ENCODE measurements around the gene APMAP. TPM values are rescaled to one million over a fixed set of nuclear protein-coding genes. Genes with fewer than 3 reads are reported as not detected.

Gene APMAP
- total and polyA plus RNA-seq, 2 of the 13 experiments (the other 11 are each of a cell fraction or from before 2014, with no cell fraction given): 168 to 214 TPM

GRCh38 chr20:24987244-24987643 lies 5.3 kb downstream of the APMAP start (continued):
- TF ChIP-seq ATF4 (CRISPR knock-in tag; IDR thresholded peaks at IDR 0.05) (peak; percentile 50 to 99; a peak in 3 of 4 replicates), FOXP4 (CRISPR knock-in tag; IDR thresholded peaks at IDR 0.05) (peak; percentile 88), ZNF713 (CRISPR knock-in tag; IDR thresholded peaks at IDR 0.05) (no peak), ZNF264 (CRISPR knock-in tag; IDR thresholded peaks at IDR 0.05) (0 out of 2 replicates have a peak, but pooled peaks have one; percentile 77), HOXA7 (CRISPR knock-in tag; IDR thresholded peaks at IDR 0.05) (no peak), RBM39 (IDR thresholded peaks at IDR 0.05; ENCODE audit: low read depth, low read length, poor library complexity, severe bottlenecking) (no peak), IRX3 (CRISPR knock-in tag; IDR thresholded peaks at IDR 0.05; ENCODE audit: borderline replicate concordance, low read depth) (no peak), ZEB1 (IDR thresholded peaks at IDR 0.05; ENCODE audit: insufficient replicate concordance, low read depth) (no peak), ZBTB46 (CRISPR knock-in tag; IDR thresholded peaks at IDR 0.05; ENCODE audit: borderline replicate concordance) (no peak), SP1 (IDR thresholded peaks at IDR 0.05) (no peak), SP1 (CRISPR knock-in tag; IDR thresholded peaks at IDR 0.05) (no peak)
- TF ChIP-seq, protein P1, sequence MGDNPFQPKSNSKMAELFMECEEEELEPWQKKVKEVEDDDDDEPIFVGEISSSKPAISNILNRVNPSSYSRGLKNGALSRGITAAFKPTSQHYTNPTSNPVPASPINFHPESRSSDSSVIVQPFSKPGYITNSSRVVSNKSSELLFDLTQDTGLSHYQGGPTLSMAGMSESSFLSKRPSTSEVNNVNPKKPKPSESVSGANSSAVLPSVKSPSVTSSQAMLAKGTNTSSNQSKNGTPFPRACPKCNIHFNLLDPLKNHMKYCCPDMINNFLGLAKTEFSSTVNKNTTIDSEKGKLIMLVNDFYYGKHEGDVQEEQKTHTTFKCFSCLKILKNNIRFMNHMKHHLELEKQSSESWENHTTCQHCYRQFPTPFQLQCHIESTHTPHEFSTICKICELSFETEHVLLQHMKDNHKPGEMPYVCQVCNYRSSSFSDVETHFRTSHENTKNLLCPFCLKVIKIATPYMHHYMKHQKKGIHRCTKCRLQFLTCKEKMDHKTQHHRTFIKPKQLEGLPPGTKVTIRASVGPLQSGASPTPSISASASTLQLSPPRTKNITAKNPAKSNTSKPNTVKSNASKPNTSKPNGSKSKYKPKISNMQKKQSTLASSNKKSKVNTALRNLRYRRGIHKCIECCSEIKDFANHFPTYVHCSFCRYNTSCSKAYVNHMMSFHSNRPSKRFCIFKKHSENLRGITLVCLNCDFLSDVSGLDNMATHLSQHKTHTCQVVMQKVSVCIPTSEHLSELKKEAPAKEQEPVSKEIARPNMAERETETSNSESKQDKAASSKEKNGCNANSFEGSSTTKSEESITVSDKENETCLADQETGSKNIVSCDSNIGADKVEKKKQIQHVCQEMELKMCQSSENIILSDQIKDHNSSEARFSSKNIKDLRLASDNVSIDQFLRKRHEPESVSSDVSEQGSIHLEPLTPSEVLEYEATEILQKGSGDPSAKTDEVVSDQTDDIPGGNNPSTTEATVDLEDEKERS (CRISPR knock-in tag; IDR thresholded peaks at IDR 0.05): no peak; the same call in 1 of the 2 replicates
- TF ChIP-seq, protein P2, sequence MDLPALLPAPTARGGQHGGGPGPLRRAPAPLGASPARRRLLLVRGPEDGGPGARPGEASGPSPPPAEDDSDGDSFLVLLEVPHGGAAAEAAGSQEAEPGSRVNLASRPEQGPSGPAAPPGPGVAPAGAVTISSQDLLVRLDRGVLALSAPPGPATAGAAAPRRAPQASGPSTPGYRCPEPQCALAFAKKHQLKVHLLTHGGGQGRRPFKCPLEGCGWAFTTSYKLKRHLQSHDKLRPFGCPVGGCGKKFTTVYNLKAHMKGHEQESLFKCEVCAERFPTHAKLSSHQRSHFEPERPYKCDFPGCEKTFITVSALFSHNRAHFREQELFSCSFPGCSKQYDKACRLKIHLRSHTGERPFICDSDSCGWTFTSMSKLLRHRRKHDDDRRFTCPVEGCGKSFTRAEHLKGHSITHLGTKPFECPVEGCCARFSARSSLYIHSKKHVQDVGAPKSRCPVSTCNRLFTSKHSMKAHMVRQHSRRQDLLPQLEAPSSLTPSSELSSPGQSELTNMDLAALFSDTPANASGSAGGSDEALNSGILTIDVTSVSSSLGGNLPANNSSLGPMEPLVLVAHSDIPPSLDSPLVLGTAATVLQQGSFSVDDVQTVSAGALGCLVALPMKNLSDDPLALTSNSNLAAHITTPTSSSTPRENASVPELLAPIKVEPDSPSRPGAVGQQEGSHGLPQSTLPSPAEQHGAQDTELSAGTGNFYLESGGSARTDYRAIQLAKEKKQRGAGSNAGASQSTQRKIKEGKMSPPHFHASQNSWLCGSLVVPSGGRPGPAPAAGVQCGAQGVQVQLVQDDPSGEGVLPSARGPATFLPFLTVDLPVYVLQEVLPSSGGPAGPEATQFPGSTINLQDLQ (CRISPR knock-in tag; IDR thresholded peaks at IDR 0.05): no peak

Data from HepG2 (cell line).